GM19397 (cell line): ENCODE results near the gene HCN1.

Source experiments
- ATAC-seq: cut with Tn5 transposase; IDR thresholded peaks from one replicate; pipeline ENCODE4 v1.9.1; 2021; ENCODE audit warnings: mild to moderate bottlenecking, moderate library complexity; ENCODE audit not compliant: unreplicated experiment

The HCN1 gene

DNA sequence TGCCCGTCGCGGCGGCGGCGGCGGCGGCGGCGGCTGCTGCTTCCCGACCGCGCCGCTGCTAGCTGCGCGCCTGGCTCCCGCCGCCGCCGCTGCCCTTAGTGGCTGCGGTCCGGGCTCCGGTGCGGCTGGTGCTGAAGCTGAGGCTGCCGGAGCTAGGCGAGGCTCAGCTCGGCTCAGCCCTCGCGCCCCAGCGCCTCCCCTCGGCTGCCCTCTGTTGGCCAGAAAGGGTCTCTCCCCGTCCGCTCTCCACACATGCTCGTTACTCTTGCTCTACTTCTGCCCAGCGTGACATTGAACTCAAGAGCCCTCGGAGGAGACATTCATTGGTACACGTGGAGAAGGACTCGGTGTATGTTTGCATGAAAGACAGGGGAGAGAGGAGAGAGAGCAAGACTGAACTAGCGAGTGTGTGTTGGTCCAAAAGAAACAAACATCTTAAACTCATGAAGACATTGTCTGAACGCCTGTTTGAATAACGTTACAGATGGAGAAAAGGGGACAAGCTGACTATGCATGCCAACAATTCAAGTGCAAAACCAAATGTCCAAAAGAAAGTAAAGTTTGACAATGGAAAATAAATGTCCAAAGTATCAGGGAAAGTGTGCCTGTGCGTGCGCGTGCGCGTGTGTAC, at the start of gene HCN1:
Gene HCN1 (minus strand): TSS at position 175 of the 631 bp plus-strand sequence.
- peak; percentile 95 for ATAC-seq

DNA sequence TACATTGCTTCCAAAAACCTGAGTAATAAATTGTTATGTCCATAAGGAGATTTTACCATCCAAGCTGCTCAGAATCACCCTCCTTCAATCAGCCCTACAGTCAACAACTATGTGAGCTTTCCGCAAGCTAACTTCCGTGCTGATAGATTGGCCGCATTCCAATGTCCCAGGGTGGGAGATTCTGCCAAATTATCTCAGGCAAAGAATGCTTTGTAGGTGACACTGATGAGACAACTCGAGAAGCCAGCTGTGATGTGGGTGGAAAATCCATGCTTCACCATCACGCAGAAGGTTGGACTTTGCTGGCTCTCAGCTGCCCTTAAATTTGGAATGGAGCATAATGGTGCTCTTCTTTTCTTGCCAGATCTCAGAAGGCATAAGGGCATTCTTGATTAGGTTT, 44.9 kb upstream of the HCN1 start:
- ATAC-seq = no peak

DNA sequence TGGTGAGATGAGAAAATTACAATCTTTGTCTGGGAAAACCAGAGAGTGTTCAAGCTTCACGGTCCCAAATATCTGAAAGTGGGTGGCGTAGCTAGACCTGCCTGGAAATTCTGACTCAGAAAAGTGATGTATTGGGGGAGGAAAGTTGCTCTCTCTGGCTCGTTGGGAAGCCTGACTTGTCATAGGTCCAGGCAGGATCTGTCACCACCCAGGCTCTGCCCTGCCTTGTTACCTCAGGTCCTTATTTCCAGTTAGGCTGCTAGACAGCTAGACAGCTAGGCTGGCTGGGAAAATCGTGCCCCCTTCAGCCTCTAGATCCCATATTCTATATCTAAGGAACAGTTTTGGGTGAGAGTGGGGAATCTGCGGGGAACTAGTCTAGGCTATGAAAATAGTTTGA, 41.0 kb upstream of the HCN1 start:
- ATAC-seq = no peak

DNA sequence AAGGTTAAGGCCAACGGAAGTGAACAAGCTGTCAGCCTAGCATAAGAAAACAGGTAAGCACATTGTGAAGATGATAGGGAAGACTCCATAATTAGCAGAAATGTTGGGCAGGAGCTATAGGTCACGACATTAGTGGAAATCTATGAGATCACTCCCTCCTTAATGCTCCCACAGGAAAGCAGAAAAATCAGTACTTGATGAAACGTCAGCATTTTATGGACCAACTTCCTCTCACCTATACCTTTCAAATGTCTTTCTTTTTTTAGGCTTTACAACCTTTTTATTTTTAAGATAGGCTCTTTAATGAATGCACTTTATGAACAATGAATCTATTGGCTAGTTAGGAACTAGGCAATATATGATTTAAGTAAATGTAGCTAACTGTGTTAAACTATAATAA, 29.4 kb upstream of the HCN1 start:
- no peak for ATAC-seq

DNA sequence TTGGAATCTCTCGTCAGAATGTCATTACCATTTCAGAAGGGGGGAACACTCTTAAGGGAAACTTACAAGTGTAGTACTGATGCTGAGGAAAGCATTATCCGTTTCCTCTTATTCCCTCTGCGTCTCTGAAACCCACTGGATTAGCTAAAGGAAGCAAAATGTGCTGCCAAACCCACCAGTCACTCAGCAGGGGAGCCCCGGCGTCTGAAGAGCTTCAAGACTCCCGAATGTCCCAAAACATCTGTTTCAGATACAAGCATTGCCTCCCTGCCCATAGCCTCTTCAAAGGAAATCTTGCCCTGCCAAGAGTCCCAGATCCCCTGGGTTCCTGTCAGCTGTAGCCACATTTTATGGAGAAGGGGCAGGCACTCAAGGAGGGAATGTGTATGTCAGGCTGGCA, 1.0 kb upstream of the HCN1 start:
- ATAC-seq = no peak

DNA sequence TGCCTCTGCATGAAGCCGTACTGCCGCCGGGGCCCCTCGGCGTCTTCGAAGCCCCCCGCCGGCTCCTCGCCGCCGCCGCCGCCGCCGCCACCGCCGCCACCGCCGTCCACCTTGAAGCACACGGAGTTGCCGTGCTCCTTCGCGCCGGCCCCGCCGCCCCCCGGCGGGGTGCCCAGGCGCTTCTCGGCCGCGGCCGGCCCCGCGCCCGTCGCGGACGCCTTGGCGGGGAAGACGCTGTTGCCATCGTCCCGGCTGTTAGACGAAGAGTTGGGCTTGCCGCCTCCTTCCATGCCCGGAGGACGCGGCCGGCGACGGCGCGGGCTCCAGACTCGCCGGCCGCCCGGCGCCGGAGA, 400 bp downstream of the HCN1 start:
- ATAC-seq = no peak

DNA sequence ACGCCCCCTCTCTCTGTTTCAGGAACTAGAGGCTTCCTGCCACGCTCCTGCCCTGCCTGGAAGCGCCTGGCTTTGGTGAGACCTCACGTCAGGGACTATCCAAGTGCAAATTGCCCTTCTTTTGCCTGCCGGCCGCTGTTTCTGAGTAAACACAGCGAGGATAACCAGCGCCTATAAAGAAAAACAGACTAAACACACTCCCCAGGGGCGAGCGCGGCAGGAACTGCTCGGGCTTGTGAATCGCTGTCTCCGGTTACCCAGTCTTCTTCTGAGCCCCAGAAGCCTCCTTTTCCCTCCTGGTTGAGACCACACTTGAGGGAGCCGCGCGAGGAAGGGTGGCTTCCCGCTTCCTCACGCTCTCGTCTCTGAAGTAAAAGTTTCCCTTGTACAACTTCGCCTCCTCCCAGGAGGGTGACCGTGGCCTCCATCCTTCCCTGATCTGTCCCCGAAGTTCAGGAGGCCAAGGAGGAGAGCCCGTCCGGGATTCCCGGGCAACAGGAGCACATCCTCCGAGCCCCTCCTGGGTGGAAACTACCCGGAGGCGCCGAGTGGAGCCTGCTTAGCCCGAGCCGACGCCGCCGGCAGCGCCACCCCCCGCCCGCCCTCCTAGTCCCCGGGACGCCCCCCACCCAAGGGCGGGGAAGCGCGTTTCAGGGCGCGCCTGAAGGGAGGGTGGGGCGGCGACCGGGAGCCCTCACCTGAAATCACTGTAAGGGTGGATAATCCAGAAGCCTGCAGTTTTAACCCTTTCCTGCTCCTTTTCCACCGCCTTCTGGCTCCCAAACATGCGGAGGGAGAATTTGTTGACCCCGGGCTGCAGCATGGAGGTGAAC, 993 bp downstream of the HCN1 start:
- no peak for ATAC-seq

DNA sequence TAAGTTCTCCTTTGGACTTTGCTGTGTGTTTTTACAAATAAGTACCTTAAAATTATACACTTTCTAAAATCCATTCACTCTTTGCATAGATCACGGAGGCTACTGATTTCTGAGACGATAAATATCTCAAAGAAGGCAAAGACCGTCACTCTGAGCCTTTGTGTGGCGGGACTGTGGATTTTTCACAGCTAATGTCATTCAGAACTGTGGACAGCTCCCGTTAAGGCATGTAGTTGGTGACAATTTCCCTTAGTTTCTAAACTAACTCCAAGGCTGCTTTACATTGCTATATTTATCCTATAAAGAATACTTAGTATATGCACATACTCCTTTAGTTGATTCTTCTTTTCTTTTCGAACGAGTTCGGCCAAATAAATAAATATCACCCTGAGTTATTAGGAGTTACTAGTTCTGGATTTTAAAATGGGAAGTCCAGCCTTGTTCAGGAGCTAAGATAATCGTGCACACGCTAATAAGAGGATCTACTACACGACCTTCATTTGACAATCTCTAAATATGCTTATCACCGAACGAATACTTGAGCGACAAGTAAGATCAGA, 1.8 kb downstream of the HCN1 start:
- no peak for ATAC-seq

DNA sequence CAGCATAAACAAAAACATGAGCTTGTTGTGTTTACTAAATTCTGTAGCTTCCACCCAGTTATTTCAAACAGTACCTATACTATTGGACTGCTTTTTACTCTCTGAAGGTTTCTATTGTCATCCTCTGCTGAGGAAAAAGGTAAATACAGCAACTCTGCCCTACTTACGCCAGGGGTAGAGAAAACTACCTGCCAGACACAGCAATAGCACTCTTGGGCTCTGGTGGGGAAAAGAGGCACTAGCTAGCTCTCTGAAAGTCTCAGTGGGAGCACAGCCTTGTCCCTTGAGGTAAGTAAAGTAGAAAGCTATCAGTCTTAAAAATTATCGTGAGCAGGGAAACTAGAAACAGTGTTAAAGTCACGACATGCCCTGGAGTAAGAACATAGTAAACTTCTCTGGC, 3.7 kb downstream of the HCN1 start:
- ATAC-seq = no peak

DNA sequence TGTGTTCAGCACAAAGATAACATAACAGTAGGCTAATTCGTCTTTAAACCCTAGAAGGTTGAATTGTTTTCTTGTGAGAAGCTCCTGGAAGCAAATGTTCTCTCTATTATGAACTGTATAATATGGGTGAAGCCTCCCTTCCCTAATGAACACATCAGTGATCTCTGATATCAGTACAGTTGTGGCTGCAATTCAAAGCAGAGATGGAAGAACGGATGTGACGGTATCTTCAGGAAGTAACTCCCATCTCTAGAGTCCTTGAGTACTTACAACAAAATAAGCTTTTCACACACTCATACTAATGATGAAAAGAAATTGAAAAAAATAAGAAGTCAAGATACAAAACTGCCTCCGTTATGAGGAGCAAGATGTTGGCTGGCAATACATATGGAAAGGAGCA, 4.5 kb downstream of the HCN1 start:
- no peak for ATAC-seq

DNA sequence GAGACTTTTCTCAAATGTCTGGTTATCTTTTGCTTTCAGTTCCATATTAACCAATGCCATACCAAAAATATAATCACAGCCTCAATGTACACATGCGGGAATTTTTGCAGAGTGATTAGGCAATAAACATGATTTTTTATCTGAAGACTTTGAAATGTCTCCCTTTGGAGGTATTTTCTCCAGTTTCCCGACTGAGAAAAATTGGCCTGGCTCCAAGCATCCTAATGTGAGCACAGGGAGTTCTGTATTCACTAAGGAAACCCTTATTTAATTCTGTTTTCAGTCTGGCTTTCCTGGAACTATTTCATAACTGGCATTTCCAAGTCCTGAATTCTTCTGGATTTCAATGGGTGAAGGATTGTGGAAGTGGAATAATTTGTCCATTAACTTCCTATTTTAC, 8.5 kb downstream of the HCN1 start:
- ATAC-seq = no peak

DNA sequence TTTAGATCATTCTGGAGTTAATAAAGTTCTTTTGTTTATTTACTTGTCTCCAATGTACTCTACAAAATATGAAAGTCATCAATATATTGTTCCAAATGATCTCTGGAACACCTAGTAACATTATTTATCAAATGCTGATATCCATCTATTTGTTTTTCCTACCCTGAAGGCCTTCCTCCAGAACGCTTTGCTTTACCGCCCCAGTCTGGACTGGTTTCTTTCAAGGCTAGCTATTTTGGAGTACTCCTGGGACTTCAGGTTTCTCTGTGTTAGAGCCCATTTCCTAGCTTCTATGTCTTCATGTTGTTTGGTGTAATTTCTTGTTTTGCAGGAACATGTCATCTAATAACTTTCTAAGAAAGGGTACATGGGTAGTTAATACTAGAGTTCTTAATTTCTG, 9.6 kb downstream of the HCN1 start:
- no peak for ATAC-seq

DNA sequence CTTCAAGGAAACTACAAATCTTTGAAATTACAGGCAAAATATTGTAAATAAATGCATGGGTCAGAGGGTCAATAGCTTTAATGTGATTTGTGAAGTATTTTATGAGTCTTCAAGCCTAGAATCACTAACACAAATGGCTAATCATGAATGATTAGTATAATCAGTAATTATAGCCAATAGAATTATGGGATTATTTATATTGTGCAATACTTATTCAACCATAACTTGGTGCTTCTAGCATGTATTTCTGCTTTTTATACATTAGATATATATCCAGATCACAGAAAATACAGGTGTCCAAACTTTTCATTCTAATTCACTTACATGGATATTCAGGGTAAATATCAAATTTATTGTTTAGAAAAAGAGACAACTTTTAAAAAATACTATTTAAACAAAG, 12.1 kb downstream of the HCN1 start:
- no peak for ATAC-seq

DNA sequence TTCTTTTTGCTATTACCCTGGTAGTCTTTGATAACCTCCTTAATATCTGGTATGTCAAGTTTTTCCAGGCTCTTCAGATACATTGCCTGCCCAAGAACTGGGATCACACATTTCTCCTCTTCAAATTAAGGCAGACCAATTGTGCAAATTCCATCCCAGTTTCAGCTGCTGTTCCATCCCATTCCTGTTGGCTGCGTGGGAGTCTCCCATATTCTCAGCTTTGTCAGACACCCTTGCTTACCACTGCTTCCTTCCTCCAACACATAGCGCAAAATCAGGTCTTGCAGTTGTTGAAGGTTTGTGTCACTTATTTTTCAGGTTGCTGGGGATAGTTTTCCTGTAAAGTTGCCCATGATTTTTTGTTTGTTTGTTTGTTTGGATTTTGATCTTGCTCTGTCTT, 15.2 kb downstream of the HCN1 start:
- ATAC-seq = no peak

DNA sequence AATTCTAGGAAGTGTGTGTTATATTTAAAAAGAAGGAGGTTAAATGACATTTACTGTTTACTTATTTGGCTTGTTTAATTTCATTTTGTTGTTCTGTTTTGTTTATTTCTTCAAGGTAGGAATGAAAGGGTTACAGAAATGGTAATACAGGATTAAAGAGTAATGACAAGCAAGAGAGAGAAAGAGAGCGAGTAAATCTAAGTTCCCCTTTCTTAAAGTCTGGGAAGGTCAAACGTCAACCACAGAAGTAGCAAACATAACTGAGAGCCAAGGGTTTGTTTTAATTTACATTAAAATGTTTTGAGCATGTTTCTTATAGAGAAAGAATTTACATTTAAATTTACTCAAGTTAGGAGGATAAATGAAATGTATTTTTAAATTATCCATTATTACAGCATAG, 18.7 kb downstream of the HCN1 start:
- no peak for ATAC-seq

DNA sequence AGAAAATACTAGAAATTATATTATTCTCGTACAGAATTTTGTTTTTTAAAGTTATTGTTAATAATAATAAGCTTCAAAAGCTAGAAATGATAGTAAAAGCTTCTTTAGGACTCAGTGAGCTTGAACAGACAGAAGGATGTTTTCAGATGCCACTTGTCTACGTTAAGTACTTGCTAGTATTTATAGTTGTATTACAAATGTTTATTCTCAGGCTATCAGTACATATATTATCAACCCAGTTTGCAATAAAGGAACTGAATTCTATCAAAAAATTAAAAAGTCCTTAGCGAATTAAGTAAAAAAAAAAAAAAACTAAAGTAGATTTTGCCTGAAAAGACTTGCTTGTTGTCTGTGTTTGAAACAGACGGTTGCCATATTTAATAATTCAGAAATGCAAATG, 23.9 kb downstream of the HCN1 start:
- no peak for ATAC-seq

DNA sequence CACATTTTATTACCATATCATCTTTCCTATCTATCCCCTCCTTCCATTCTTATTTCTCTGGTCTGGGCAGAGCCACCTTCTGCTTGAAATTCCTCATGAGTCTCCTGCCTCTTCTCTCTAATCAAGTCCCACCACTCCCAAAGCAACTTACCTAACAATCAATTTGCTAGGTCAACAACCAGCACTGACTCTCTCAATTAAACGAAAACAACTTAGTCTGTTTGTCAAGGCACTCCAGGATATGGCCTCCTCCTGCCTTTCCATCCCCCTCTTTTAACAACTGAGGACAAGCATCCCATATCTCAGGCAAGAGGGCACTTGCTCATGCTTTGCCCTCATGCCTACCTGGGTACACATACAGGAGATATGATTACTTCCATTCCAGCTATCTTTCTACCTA, 47.4 kb downstream of the HCN1 start:
- ATAC-seq = no peak

DNA sequence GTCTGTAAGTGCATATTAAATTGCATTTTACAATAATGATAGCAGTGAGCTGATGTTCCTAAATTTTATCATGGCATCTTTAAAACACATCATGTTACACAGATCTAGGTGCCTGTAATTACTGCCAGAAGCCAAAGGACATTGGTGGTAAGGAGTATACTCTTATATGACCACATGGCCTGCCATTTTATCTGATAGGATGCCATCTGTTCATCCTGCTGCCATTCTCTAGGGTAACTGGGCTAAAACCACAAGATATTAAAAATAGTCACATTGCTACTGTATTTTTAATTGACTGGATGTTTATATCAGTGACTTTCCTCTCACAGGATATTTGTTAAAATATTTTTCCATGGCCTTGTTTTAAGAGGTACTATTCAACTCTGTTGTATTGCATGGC, 53.1 kb downstream of the HCN1 start:
- no peak for ATAC-seq

DNA sequence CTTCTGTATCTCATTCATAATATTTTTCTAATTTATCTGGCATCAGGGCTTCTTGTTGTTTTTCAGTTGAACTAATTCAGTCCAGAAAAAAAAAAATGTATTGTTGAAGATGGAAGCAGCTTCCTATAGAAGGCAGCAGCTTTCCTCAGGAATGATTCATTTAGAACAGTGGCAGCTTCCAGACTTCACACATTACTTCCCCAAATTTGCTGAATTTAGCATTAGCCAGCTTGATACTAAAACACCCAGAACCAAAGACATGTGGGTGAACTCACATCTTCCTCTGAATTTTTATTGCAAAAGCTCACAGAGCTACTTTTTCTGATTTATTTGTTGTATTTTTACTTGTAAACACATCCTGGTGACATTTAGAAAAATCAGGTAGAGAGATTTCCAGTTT, 53.8 kb downstream of the HCN1 start:
- ATAC-seq = no peak

DNA sequence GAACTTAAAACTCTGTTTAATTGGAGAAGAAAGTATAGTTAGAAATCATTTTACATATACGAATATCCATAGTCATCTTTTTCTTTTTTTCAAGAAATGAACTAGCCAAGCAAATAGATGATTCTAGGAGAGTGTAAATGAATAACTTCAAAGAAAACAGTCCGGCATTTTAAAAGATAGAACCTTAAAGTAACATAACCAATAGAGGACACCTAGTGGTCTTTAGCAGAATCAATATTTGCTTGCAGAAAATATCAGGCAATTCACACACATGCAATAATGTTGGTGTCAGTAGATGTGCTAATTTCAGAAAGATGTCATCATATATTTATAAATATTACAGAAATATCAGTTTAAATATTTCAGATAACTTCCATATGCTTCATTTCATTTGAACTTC, 57.1 kb downstream of the HCN1 start:
- no peak for ATAC-seq

DNA sequence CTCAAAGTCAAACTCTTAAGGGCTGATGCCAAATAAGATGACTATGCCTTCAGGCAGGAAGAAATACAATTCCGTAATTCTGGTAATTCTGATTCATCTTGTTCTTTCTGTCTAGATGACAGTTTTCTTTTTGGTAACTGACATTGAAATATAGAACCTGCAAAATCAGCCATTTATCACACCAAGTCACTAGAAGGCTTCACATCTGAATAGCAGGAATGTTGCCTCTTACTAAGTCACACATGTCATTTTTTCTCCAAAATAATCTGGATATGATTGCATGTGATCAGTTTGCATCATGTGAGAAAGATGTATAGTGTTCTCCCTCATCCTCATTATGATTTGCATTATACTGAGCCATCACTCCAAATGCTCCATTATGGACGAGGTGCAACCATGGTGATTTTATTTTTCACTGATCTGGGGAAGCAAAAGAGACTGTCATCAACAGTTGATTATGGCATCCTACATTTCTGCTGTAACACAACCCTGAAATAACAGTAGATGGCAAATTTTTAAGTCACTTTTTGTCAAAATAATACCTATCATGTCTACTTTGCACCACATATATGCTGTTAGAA, 69.0 kb downstream of the HCN1 start:
- ATAC-seq = no peak

DNA sequence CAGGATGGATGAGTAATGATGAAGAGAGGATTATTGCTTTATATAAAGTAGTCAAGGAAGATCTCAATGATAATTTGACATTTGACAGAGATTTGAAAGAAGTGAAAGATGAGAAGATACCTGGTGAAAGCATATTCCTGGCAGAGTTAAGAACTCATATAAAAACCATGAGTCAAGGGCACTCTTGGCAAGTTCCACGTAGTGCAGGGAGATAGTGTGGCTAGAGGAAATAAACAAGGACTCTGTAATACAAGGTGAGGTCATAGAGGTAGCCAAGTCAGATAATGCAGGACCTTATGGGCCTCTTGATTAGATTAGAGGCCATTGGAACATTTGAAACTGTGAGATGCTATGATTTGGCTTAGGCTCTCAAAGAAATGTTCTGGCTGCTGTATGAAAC, 72.3 kb downstream of the HCN1 start:
- no peak for ATAC-seq
